ENCODE measurements around the gene TNFRSF14.
A peak's percentile ranks its signal among the peaks of the same experiment; 100 is the strongest.
"Not testable (repeated sequence)": the region's sequence is repeated elsewhere in the genome, so short reads cannot be mapped to it uniquely, and the experiment has no call there.

The TNFRSF14 gene

GRCh38 chr1:2548068-2548589 lies 8.0 kb upstream of the TNFRSF14 start:
- H3K4me3 ChIP-seq (ENCODE audit: low read length), result peak overlapping the region; percentile 71
- peak; percentile 62 for DNase-seq (ENCODE audit: low read depth, low spot score)

GRCh38 chr1:2549367-2550029 lies 6.7 kb upstream of the TNFRSF14 start:
- DNase-seq (ENCODE audit: low read depth, low spot score); H3K4me3 ChIP-seq (ENCODE audit: low read length): not testable (repeated sequence)

- not testable (repeated sequence) for DNase-seq (ENCODE audit: low read depth, low spot score); H3K4me3 ChIP-seq (ENCODE audit: low read length)
Observed at GRCh38 chr1:2550309-2550861, 5.8 kb upstream of the TNFRSF14 start.

- not testable (repeated sequence) for H3K4me3 ChIP-seq (ENCODE audit: low read length); DNase-seq (ENCODE audit: low read depth, low spot score)
Observed at GRCh38 chr1:2551544-2551943, 4.6 kb upstream of the TNFRSF14 start.

GRCh38 chr1:2552189-2552588 lies 4.0 kb upstream of the TNFRSF14 start:
- no peak overlapping the region for H3K4me3 ChIP-seq (ENCODE audit: low read length)

GRCh38 chr1:2553076-2553475 lies 3.1 kb upstream of the TNFRSF14 start:
- DNase-seq (ENCODE audit: low read depth, low spot score); H3K4me3 ChIP-seq (ENCODE audit: low read length): not testable (repeated sequence)

More at GRCh38 chr1:2552189-2552588, 4.0 kb upstream of the TNFRSF14 start:
- DNase-seq (ENCODE audit: low read depth, low spot score), result no peak

GRCh38 chr1:2553871-2554620 lies 2.1 kb upstream of the TNFRSF14 start:
- DNase-seq (ENCODE audit: low read depth, low spot score), result no peak
- H3K4me3 ChIP-seq (ENCODE audit: low read length), result no peak overlapping the region

- no peak overlapping the region for H3K4me3 ChIP-seq (ENCODE audit: low read length)
- peak; percentile 51 for DNase-seq (ENCODE audit: low read depth, low spot score)
Observed at GRCh38 chr1:2554621-2555387, 1.4 kb upstream of the TNFRSF14 start.

GRCh38 chr1:2555634-2556276 lies 416 bp upstream of the TNFRSF14 start:
- DNase-seq (ENCODE audit: low read depth, low spot score), result peak; percentile 69
- H3K4me3 ChIP-seq (ENCODE audit: low read length), result peak overlapping the region; percentile 64

GRCh38 chr1:2556678-2557481 lies 709 bp downstream of the TNFRSF14 start:
- DNase-seq (ENCODE audit: low read depth, low spot score), result no peak
- peak overlapping the region; percentile 64 for H3K4me3 ChIP-seq (ENCODE audit: low read length)

- DNase-seq (ENCODE audit: low read depth, low spot score), result no peak
- H3K4me3 ChIP-seq (ENCODE audit: low read length), result no peak overlapping the region
Observed at GRCh38 chr1:2557482-2558400, 1.6 kb downstream of the TNFRSF14 start.

GRCh38 chr1:2558420-2558819 lies 2.2 kb downstream of the TNFRSF14 start:
- H3K4me3 ChIP-seq (ENCODE audit: low read length), result no peak overlapping the region
- no peak for DNase-seq (ENCODE audit: low read depth, low spot score)

- no peak overlapping the region for H3K4me3 ChIP-seq (ENCODE audit: low read length)
- no peak for DNase-seq (ENCODE audit: low read depth, low spot score)
Observed at GRCh38 chr1:2558861-2559260, 2.7 kb downstream of the TNFRSF14 start.

GRCh38 chr1:2559509-2560298 lies 3.5 kb downstream of the TNFRSF14 start:
- DNase-seq (ENCODE audit: low read depth, low spot score), result no peak
- H3K4me3 ChIP-seq (ENCODE audit: low read length), result no peak overlapping the region

GRCh38 chr1:2560299-2561073 lies 4.3 kb downstream of the TNFRSF14 start:
- no peak overlapping the region for H3K4me3 ChIP-seq (ENCODE audit: low read length)
- no peak for DNase-seq (ENCODE audit: low read depth, low spot score)

GRCh38 chr1:2561446-2561845 lies 5.3 kb downstream of the TNFRSF14 start:
- no peak overlapping the region for H3K4me3 ChIP-seq (ENCODE audit: low read length)
- DNase-seq (ENCODE audit: low read depth, low spot score), result no peak

Measured in Jurkat, Clone E6-1 (cell line).